ENCODE results near the gene EFNA5. TPM values are rescaled to one million over a fixed set of nuclear protein-coding genes. Genes with fewer than 3 reads are reported as not detected.

EFNA5 gene
- total and polyA plus RNA-seq, 4 donors = 0.14 to 0.93 (median 0.54) TPM

- H3K27ac ChIP-seq (ENCODE audit: low read depth in 1 of 2, low read length in 2 of 2) = no peak overlapping the region
- H3K27me3 ChIP-seq (ENCODE audit: control insufficient read depth in 4 of 4, insufficient read depth in 4 of 4, low read length in 3 of 4) = no peaks in the 10 kb centered on the region
- TF ChIP-seq JUND (IDR thresholded peaks at IDR 0.05) (no peak), MAX (IDR thresholded peaks at IDR 0.05) (no peak), HNF4A (conservative IDR thresholded peaks at IDR 0.05) (no peak), EGR1 (IDR thresholded peaks at IDR 0.05; ENCODE audit: low read depth in 2 of 2) (no peak), HNF4G (IDR thresholded peaks at IDR 0.05) (no peak), FOXA2 (IDR thresholded peaks at IDR 0.05) (no peak), ATF3 (IDR thresholded peaks at IDR 0.05) (no peak), REST (IDR thresholded peaks at IDR 0.05) (no peak), TAF1 (conservative IDR thresholded peaks at IDR 0.05) (no peak), SP1 (IDR thresholded peaks at IDR 0.05) (no peak), CTCF (IDR thresholded peaks at IDR 0.05; ENCODE audit: low read depth, low read length, missing input control) (no peak), RAD21 (IDR thresholded peaks at IDR 0.05) (no peak), ZBTB33 (IDR thresholded peaks at IDR 0.05) (no peak)
- no peaks in the 10 kb centered on the region for H3K36me3 ChIP-seq (ENCODE audit: control insufficient read depth in 4 of 4, insufficient read depth in 3 of 4, low read depth in 1 of 4, low read length in 3 of 4)
- 78% methylated on average over 3 of the region's 3 CpGs for WGBS
- H3K9me3 ChIP-seq (ENCODE audit: control insufficient read depth in 4 of 4, low read length in 3 of 4) = no peaks in the 10 kb centered on the region
- DNase-seq (ENCODE audit: low spot score) = no peak
- no peak overlapping the region for H3K4me3 ChIP-seq (ENCODE audit: low read depth in 1 of 3, low read length in 3 of 3)
- H3K4me1 ChIP-seq (ENCODE audit: control insufficient read depth in 4 of 4, insufficient read depth in 4 of 4, low read length in 3 of 4) = no peaks in the 10 kb centered on the region
- no peak overlapping the region for H3K9ac ChIP-seq (ENCODE audit: low read depth in 1 of 2, low read length in 2 of 2)
Observed at GRCh38 chr5:107451028-107451427, 219.7 kb downstream of the EFNA5 start.

GRCh38 chr5:107450531-107450930 lies 220.2 kb downstream of the EFNA5 start:
- WGBS = 60% methylated on average over 3 of the region's 3 CpGs
- Histone ChIP-seq H3K36me3 (ENCODE audit: control insufficient read depth in 4 of 4, insufficient read depth in 3 of 4, low read depth in 1 of 4, low read length in 3 of 4) (no peaks in the 10 kb centered on the region), H3K27me3 (ENCODE audit: control insufficient read depth in 4 of 4, insufficient read depth in 4 of 4, low read length in 3 of 4) (no peaks in the 10 kb centered on the region), H3K4me3 (ENCODE audit: low read depth in 1 of 3, low read length in 3 of 3) (no peak overlapping the region), H3K27ac (ENCODE audit: low read depth in 1 of 2, low read length in 2 of 2) (no peak overlapping the region), H3K9ac (ENCODE audit: low read depth in 1 of 2, low read length in 2 of 2) (no peak overlapping the region), H3K9me3 (ENCODE audit: control insufficient read depth in 4 of 4, low read length in 3 of 4) (no peaks in the 10 kb centered on the region), H3K4me1 (ENCODE audit: control insufficient read depth in 4 of 4, insufficient read depth in 4 of 4, low read length in 3 of 4) (no peaks in the 10 kb centered on the region)
- TF ChIP-seq FOXA1 (IDR thresholded peaks at IDR 0.05) = no peak
- no peak for TF ChIP-seq RAD21 (IDR thresholded peaks at IDR 0.05)
- TF ChIP-seq HNF4A (conservative IDR thresholded peaks at IDR 0.05) = no peak
- no peak for TF ChIP-seq GABPA (IDR thresholded peaks at IDR 0.05 in 1 of 2, conservative IDR thresholded peaks at IDR 0.05 in 1 of 2)
- TF ChIP-seq RXRA (IDR thresholded peaks at IDR 0.05) = no peak
- TF ChIP-seq JUND (IDR thresholded peaks at IDR 0.05) = no peak
- TF ChIP-seq HNF4G (IDR thresholded peaks at IDR 0.05) = no peak
- no peak for TF ChIP-seq NR2F2 (IDR thresholded peaks at IDR 0.05)
- TF ChIP-seq ZBTB33 (IDR thresholded peaks at IDR 0.05) = no peak
- no peak for DNase-seq (ENCODE audit: low spot score)

Measured in liver (tissue), 9 donors.